Stimulated activated CD8-positive, alpha-beta memory T cell treated with anti-CD3 and anti-CD28 coated beads, Interleukin-4, amount 100 ng/mL, for 24 hours (primary cell): Measurements from ENCODE around the gene FOXB1.

Source experiments
- DNase-seq: peaks from one replicate; pipeline ENCODE4 v3.0.0-alpha.2; 2020; ENCODE audit warnings: low read depth

FOXB1 gene

GRCh38 chr15:59998950-59999611 is 5.0 kb upstream of the FOXB1 start:
- no peak for DNase-seq

- no peak for DNase-seq
These were observed 4.4 kb upstream of the FOXB1 start for GRCh38 chr15:59999612-60000112.

- DNase-seq: no peak
These were observed 3.8 kb upstream of the FOXB1 start for GRCh38 chr15:60000113-60000823.

- no peak for DNase-seq
These were observed 3.1 kb upstream of the FOXB1 start for GRCh38 chr15:60000824-60001609.

GRCh38 chr15:60001610-60002527 is 2.2 kb upstream of the FOXB1 start:
- no peak for DNase-seq

GRCh38 chr15:60002528-60003218 is 1.4 kb upstream of the FOXB1 start:
- no peak for DNase-seq

- no peak for DNase-seq
These were observed 685 bp upstream of the FOXB1 start for GRCh38 chr15:60003243-60004008.

- DNase-seq: no peak
These were observed 788 bp downstream of the FOXB1 start for GRCh38 chr15:60004846-60005351.

GRCh38 chr15:60005352-60006202 is 1.5 kb downstream of the FOXB1 start:
- no peak for DNase-seq

- DNase-seq: peak; percentile 42
These were observed 2.2 kb downstream of the FOXB1 start for GRCh38 chr15:60006203-60006862.

- DNase-seq: no peak
These were observed 2.8 kb downstream of the FOXB1 start for GRCh38 chr15:60006873-60007272.

- no peak for DNase-seq
These were observed 5.2 kb downstream of the FOXB1 start for GRCh38 chr15:60009124-60009960.

GRCh38 chr15:60009980-60010732 is 6.0 kb downstream of the FOXB1 start:
- DNase-seq: no peak

- DNase-seq: no peak
These were observed 6.7 kb downstream of the FOXB1 start for GRCh38 chr15:60010858-60011257.

- DNase-seq: no peak
These were observed 8.6 kb downstream of the FOXB1 start for GRCh38 chr15:60012695-60013094.

- DNase-seq: no peak
These were observed 13.7 kb downstream of the FOXB1 start for GRCh38 chr15:60017538-60018520.
